H7 (cell line): ENCODE measurements around the gene SCG5. TPM values are rescaled to one million over a fixed set of nuclear protein-coding genes. Genes with fewer than 3 reads are reported as not detected.

ENCODE experiments used
- DNase-seq: peaks from one replicate; pipeline ENCODE4 v3.0.0; 2012
- H3K27me3 ChIP-seq: 2 replicates; pipeline ENCODE4 v1.6.0; 2011; ENCODE audit warnings: mild to moderate bottlenecking, low read length; ENCODE audit not compliant: control insufficient read depth, insufficient read depth
- H3K36me3 ChIP-seq: replicated peaks from 2 replicates; pipeline ENCODE4 v1.5.1; 2011; ENCODE audit warnings: low read length; ENCODE audit not compliant: control insufficient read depth, insufficient read depth
- H3K4me3 ChIP-seq: 2 replicates; pipeline ENCODE4 v1.5.1; 2011; ENCODE audit warnings: low read depth, mild to moderate bottlenecking, control low read depth, low read length, moderate library complexity; ENCODE audit not compliant: insufficient read depth
- total RNA-seq: library from RNA; depleted of rRNA; stranded (reverse); fragments of >200 nt; shearing (Covaris generic); gene quantifications from 2 replicates; pipeline ENCODE4 v1.2.3, GENCODE V29; 2014

Gene SCG5
- total RNA-seq, 1 experiment from 2014 or later, result 6.0 TPM

- peak; percentile 91 for DNase-seq
- H3K4me3 ChIP-seq, result peak within 1 kb of the TSS; percentile 43
- H3K27me3 ChIP-seq, result peaks cover 56% of the 10 kb centered on the region
- H3K36me3 ChIP-seq, result no peaks in the 10 kb centered on the region
These were observed 76.1 kb downstream of the SCG5 start, which contains the start of gene GREM1 for GRCh38 chr15:32717426-32718226. TSS of gene GREM1 (plus strand) at chr15:32718004. CDS start at chr15:32730691, 12,687 bp downstream.

- H3K27me3 ChIP-seq, result peaks cover 56% of the 10 kb centered on the region
- peak; percentile 76 for DNase-seq
These were observed 76.8 kb downstream of the SCG5 start for GRCh38 chr15:32718227-32718820.

GRCh38 chr15:32718821-32719716, 77.6 kb downstream of the SCG5 start:
- peaks cover 56% of the 10 kb centered on the region for H3K27me3 ChIP-seq
- H3K36me3 ChIP-seq, result no peaks in the 10 kb centered on the region
- peak; percentile 75 for DNase-seq
- H3K4me3 ChIP-seq, result peak overlapping the region; percentile 43

More at GRCh38 chr15:32718227-32718820, 76.8 kb downstream of the SCG5 start:
- Histone ChIP-seq H3K4me3 (peak overlapping the region; percentile 43), H3K36me3 (no peaks in the 10 kb centered on the region)

- no peak overlapping the region for H3K4me3 ChIP-seq
- H3K27me3 ChIP-seq, result peaks cover 40% of the 10 kb centered on the region
- no peaks in the 10 kb centered on the region for H3K36me3 ChIP-seq
- no peak for DNase-seq
These were observed 80.1 kb downstream of the SCG5 start for GRCh38 chr15:32721596-32721995.

GRCh38 chr15:32722136-32722535, 80.6 kb downstream of the SCG5 start:
- H3K4me3 ChIP-seq, result no peak overlapping the region
- no peak for DNase-seq
- H3K27me3 ChIP-seq, result peaks cover 35% of the 10 kb centered on the region
- H3K36me3 ChIP-seq, result no peaks in the 10 kb centered on the region

- H3K27me3 ChIP-seq, result peaks cover 24% of the 10 kb centered on the region
- no peaks in the 10 kb centered on the region for H3K36me3 ChIP-seq
- H3K4me3 ChIP-seq, result no peak overlapping the region
- DNase-seq, result no peak
These were observed 81.8 kb downstream of the SCG5 start for GRCh38 chr15:32723171-32723948.

- H3K27me3 ChIP-seq, result no peaks in the 10 kb centered on the region
- no peak overlapping the region for H3K4me3 ChIP-seq
- no peak for DNase-seq
- no peaks in the 10 kb centered on the region for H3K36me3 ChIP-seq
These were observed 88.3 kb downstream of the SCG5 start for GRCh38 chr15:32729700-32730395.

GRCh38 chr15:32730677-32731654, 89.5 kb downstream of the SCG5 start:
- peak; percentile 89 for DNase-seq
- no peaks in the 10 kb centered on the region for H3K27me3 ChIP-seq
- no peak overlapping the region for H3K4me3 ChIP-seq
- no peaks in the 10 kb centered on the region for H3K36me3 ChIP-seq

- Histone ChIP-seq H3K36me3 (no peaks in the 10 kb centered on the region), H3K27me3 (no peaks in the 10 kb centered on the region), H3K4me3 (no peak overlapping the region)
- no peak for DNase-seq
These were observed 91.2 kb downstream of the SCG5 start for GRCh38 chr15:32732574-32733157.

GRCh38 chr15:32733281-32733680, 91.8 kb downstream of the SCG5 start:
- DNase-seq, result no peak
- Histone ChIP-seq H3K36me3 (no peaks in the 10 kb centered on the region), H3K27me3 (no peaks in the 10 kb centered on the region), H3K4me3 (no peak overlapping the region)

GRCh38 chr15:32735989-32736700, 94.6 kb downstream of the SCG5 start:
- Histone ChIP-seq H3K4me3 (no peak overlapping the region), H3K36me3 (no peaks in the 10 kb centered on the region), H3K27me3 (no peaks in the 10 kb centered on the region)
- DNase-seq, result no peak

GRCh38 chr15:32736701-32737061, 95.2 kb downstream of the SCG5 start:
- DNase-seq, result no peak
- H3K27me3 ChIP-seq, result no peaks in the 10 kb centered on the region
- H3K36me3 ChIP-seq, result no peaks in the 10 kb centered on the region

More at GRCh38 chr15:32736701-32737061, 95.2 kb downstream of the SCG5 start:
- no peak overlapping the region for H3K4me3 ChIP-seq
